GM18868 (cell line): ENCODE measurements around the gene CLCNKA.
A peak's percentile ranks its signal among the peaks of the same experiment; 100 is the strongest.
"Not testable (repeated sequence)": the region's sequence is repeated elsewhere in the genome, so short reads cannot be mapped to it uniquely, and the experiment has no call there.

ENCODE experiments used
- ATAC-seq: cut with Tn5 transposase; IDR thresholded peaks from one replicate; pipeline ENCODE4 v1.9.1; 2021; ENCODE audit warnings: mild to moderate bottlenecking, moderate library complexity; ENCODE audit not compliant: unreplicated experiment

CLCNKA gene

GRCh38 chr1:16017076-16017460 lies 4.8 kb upstream of the CLCNKA start:
- no peak for ATAC-seq

- ATAC-seq, result no peak
Measured at GRCh38 chr1:16017461-16018303, 4.2 kb upstream of the CLCNKA start, which contains the start of gene HSPB7. Gene HSPB7 (minus strand): TSS chr1:16018043. CDS start chr1:16017963, 80 bp downstream.

- ATAC-seq, result no peak
Measured at GRCh38 chr1:16018308-16018707, 3.5 kb upstream of the CLCNKA start.

- no peak for ATAC-seq
Measured at GRCh38 chr1:16018749-16019643, 2.8 kb upstream of the CLCNKA start.

GRCh38 chr1:16019644-16020277 lies 2.1 kb upstream of the CLCNKA start:
- no peak for ATAC-seq

GRCh38 chr1:16020325-16020724 lies 1.5 kb upstream of the CLCNKA start:
- ATAC-seq, result no peak

GRCh38 chr1:16020878-16021277 lies 958 bp upstream of the CLCNKA start:
- not testable (repeated sequence) for ATAC-seq

GRCh38 chr1:16022393-16022792 lies 557 bp downstream of the CLCNKA start:
- ATAC-seq, result no peak

GRCh38 chr1:16023050-16023653 lies 1.3 kb downstream of the CLCNKA start:
- no peak for ATAC-seq

GRCh38 chr1:16026302-16026701 lies 4.5 kb downstream of the CLCNKA start:
- not testable (repeated sequence) for ATAC-seq

GRCh38 chr1:16026723-16027484 lies 5.1 kb downstream of the CLCNKA start:
- no peak for ATAC-seq

GRCh38 chr1:16028237-16029002 lies 6.6 kb downstream of the CLCNKA start:
- no peak for ATAC-seq

- ATAC-seq, result not testable (repeated sequence)
Measured at GRCh38 chr1:16029003-16029268, 7.1 kb downstream of the CLCNKA start.

GRCh38 chr1:16029288-16029687 lies 7.5 kb downstream of the CLCNKA start:
- ATAC-seq, result no peak

- ATAC-seq, result no peak
Measured at GRCh38 chr1:16031551-16031950, 9.7 kb downstream of the CLCNKA start.

- peak; percentile 53 for ATAC-seq
Measured at GRCh38 chr1:16032388-16033102, 10.7 kb downstream of the CLCNKA start.

GRCh38 chr1:16033103-16033632 lies 11.3 kb downstream of the CLCNKA start:
- not testable (repeated sequence) for ATAC-seq

GRCh38 chr1:16036461-16036860 lies 14.6 kb downstream of the CLCNKA start:
- ATAC-seq, result not testable (repeated sequence)

GRCh38 chr1:16038620-16038912 lies 16.7 kb downstream of the CLCNKA start:
- no peak for ATAC-seq
